GM06990 (cell line): ENCODE data around the gene CACNA2D3.

Source experiments
- DNase-seq: peaks from one replicate; pipeline ENCODE4 v3.0.0-alpha.2; 2011; ENCODE audit not compliant: insufficient read length; ENCODE audit errors: extremely low read depth
- H3K27me3 ChIP-seq: replicated peaks from 2 replicates; pipeline ENCODE4 v1.6.0; 2011; ENCODE audit warnings: low read length; ENCODE audit not compliant: control insufficient read depth, insufficient read depth
- H3K36me3 ChIP-seq: 2 replicates; pipeline ENCODE4 v1.5.1; 2011; ENCODE audit warnings: low read length; ENCODE audit not compliant: control insufficient read depth, insufficient read depth
- H3K4me3 ChIP-seq: replicated peaks from 2 replicates; pipeline ENCODE4 v1.5.1; 2011; ENCODE audit warnings: low read depth, mild to moderate bottlenecking, control low read depth, low read length
- CTCF ChIP-seq: IDR thresholded peaks from 2 replicates; pipeline ENCODE4 v1.5.1; 2011; ENCODE audit warnings: low read length, control low read depth, mild to moderate bottlenecking, inconsistent platforms; ENCODE audit not compliant: insufficient read depth, poor library complexity, severe bottlenecking

Gene CACNA2D3

GRCh38 chr3:54564374-54564925 lies 442.1 kb downstream of the CACNA2D3 start:
- no peaks in the 10 kb centered on the region for H3K27me3 ChIP-seq
- no peak for DNase-seq
- H3K36me3 ChIP-seq: no peaks in the 10 kb centered on the region
- no peak for TF ChIP-seq CTCF
- H3K4me3 ChIP-seq: no peak overlapping the region

GRCh38 chr3:54565956-54566355 lies 443.6 kb downstream of the CACNA2D3 start:
- Histone ChIP-seq H3K4me3 (no peak overlapping the region), H3K27me3 (no peaks in the 10 kb centered on the region), H3K36me3 (no peaks in the 10 kb centered on the region)
- no peak for DNase-seq
- TF ChIP-seq CTCF: no peak

GRCh38 chr3:54567949-54568348 lies 445.6 kb downstream of the CACNA2D3 start:
- Histone ChIP-seq H3K36me3 (no peaks in the 10 kb centered on the region), H3K4me3 (no peak overlapping the region), H3K27me3 (no peaks in the 10 kb centered on the region; the same call in 1 of the 2 replicates)
- no peak for TF ChIP-seq CTCF
- DNase-seq: no peak

- Histone ChIP-seq H3K36me3 (no peaks in the 10 kb centered on the region), H3K27me3 (no peaks in the 10 kb centered on the region; the same call in 1 of the 2 replicates), H3K4me3 (no peak overlapping the region)
- no peak for DNase-seq
- TF ChIP-seq CTCF: no peak
Measured at GRCh38 chr3:54570008-54570407, 447.7 kb downstream of the CACNA2D3 start.

GRCh38 chr3:54572197-54572895 lies 450.0 kb downstream of the CACNA2D3 start:
- no peak for TF ChIP-seq CTCF
- no peak overlapping the region for H3K4me3 ChIP-seq
- H3K36me3 ChIP-seq: no peaks in the 10 kb centered on the region
- no peaks in the 10 kb centered on the region; the same call in 1 of the 2 replicates for H3K27me3 ChIP-seq
- DNase-seq: no peak
